ENCODE data around the gene ENOX1.

ENOX1 gene

DNA sequence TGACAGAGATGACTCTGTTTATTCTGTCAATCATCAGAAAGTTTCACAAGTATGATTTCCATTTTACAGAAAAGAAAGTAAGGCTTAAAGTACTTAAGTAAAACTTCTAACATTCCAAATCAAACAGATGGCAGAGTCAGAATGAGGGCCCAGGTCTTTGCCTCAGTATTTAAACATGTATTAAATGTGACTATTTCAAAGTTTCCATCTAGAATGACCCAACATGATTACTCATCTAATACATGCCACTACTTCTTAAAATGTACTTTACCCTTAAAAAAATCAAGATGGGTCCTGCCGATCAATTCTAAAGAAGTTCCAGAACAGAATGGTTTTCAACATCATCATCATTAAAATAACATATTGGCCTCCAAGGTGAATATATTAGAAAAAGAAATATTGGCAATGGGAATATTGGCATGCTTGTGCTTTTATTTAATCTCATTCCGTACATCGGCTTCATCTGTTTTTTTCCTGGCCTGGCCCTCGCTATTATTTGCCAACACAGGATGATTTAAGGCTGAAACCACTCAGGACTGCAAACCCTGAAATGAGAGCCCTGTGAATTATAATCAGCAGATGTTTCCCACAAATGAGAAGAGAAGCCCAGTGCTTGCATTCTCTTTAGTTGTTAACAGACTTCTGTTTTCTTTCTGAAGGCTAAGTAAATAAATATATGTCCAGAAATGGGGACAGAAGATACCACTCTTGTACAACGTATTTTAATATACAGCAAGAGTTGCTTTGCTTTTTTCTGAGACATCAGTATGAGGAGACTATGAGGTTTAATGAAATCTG is 423.4 kb downstream of the ENOX1 start:
- H3K4me3 ChIP-seq (ENCODE audit: low read depth, low read length) = no peak overlapping the region
- no peak for DNase-seq (ENCODE audit: low read depth)
- TF ChIP-seq, protein P1, sequence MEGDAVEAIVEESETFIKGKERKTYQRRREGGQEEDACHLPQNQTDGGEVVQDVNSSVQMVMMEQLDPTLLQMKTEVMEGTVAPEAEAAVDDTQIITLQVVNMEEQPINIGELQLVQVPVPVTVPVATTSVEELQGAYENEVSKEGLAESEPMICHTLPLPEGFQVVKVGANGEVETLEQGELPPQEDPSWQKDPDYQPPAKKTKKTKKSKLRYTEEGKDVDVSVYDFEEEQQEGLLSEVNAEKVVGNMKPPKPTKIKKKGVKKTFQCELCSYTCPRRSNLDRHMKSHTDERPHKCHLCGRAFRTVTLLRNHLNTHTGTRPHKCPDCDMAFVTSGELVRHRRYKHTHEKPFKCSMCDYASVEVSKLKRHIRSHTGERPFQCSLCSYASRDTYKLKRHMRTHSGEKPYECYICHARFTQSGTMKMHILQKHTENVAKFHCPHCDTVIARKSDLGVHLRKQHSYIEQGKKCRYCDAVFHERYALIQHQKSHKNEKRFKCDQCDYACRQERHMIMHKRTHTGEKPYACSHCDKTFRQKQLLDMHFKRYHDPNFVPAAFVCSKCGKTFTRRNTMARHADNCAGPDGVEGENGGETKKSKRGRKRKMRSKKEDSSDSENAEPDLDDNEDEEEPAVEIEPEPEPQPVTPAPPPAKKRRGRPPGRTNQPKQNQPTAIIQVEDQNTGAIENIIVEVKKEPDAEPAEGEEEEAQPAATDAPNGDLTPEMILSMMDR (IDR thresholded peaks at IDR 0.05; ENCODE audit: low read depth, low read length, missing control alignments) = no peak

DNA sequence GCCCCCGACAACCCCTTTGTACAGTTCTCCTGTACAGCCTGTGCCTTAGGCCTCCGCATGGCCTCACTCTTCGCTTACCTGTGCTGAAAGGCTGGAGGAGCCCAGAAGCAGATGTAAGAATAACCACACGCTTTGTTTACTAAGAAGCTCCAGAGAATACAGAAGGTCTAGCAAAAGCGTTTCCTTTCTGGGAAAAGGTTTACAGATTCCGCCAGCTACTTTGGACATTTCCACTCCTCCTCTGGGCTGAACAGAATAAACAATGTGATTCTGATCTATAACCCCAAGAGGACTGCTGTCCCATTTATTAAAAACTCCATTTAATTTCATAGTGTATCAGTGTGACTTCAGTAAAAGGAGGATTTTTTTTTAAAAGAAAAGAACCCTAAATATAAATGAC is 424.2 kb downstream of the ENOX1 start:
- DNase-seq (ENCODE audit: low read depth) = no peak
- no peak overlapping the region for H3K4me3 ChIP-seq (ENCODE audit: low read depth, low read length)
- TF ChIP-seq, protein P1 (IDR thresholded peaks at IDR 0.05; ENCODE audit: low read depth, low read length, missing control alignments) = no peak

DNA sequence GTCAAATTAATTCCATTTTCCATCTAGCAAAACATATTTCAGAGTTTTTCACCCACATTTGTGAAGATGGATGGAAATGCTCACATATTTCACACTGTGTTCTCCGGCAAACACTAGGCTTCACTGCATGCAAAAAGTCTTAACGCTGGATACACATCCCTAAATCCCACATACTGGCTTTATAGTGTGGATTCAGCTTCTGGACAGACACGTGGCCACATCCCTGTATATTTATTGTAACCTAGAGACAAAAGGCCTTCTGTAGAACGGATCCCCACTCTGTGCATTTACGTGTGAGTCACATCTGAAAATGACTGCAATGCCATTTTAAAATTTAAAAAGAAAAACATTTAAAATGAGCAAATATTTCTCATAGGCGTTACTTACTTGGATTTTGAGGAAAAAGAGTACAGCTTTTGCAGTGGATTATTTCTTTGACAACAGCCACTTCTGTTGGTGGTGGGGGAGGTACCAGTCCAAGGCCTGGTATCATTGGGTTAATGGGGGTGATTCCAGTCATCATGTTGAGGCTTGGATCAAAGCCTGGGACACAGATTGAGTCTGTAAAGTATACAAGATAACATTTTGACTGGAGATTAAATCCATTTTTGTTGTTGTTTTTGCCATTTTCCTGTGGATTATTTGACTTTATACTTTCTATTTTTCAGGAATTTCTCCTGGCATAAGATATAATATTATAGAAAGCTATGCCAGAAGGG is 425.7 kb downstream of the ENOX1 start:
- no peak for DNase-seq (ENCODE audit: low read depth)
- TF ChIP-seq, protein P1 (IDR thresholded peaks at IDR 0.05; ENCODE audit: low read depth, low read length, missing control alignments) = no peak
- H3K4me3 ChIP-seq (ENCODE audit: low read depth, low read length) = no peak overlapping the region

DNA sequence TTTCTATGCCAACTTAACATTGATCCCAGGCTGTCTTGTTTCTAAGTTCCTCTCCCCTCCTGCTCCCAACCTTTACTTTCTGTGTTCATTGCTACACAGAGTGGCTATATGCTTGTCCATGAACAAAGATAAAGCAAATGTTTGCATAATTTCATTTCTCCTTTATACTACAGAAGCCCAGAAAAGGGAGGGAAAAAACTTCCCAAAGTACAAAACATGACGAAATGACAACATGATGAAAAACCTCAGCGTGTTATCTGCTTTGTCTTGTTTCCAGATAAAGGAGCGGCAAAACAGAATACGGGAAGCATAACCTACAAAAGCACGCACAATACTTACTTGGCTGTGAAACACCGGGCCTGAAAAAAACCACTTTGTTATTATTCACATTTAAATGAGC is 426.6 kb downstream of the ENOX1 start:
- TF ChIP-seq, protein P1 (IDR thresholded peaks at IDR 0.05; ENCODE audit: low read depth, low read length, missing control alignments) = no peak
- no peak overlapping the region for H3K4me3 ChIP-seq (ENCODE audit: low read depth, low read length)
- no peak for DNase-seq (ENCODE audit: low read depth)

DNA sequence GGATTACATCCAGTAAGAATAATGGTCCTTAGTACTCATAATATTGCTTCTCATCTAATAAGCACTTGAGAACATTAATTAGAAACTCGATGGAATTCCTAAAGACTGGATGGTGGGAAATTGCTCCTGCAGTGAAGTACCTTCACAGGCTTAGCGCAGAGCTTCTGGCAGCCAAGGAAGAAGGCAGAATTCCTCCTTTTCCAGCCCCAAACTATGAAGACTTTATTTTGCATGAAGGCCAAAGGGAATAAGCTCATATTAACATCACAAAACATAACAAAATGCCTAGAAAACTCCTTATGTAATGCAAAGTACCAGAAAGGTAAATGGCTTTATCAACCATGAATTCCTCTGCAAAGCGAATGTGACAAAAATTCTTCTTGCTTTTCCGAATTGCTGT is 427.2 kb downstream of the ENOX1 start:
- H3K4me3 ChIP-seq (ENCODE audit: low read depth, low read length) = no peak overlapping the region
- no peak for DNase-seq (ENCODE audit: low read depth)
- TF ChIP-seq, protein P1 (IDR thresholded peaks at IDR 0.05; ENCODE audit: low read depth, low read length, missing control alignments) = no peak

DNA sequence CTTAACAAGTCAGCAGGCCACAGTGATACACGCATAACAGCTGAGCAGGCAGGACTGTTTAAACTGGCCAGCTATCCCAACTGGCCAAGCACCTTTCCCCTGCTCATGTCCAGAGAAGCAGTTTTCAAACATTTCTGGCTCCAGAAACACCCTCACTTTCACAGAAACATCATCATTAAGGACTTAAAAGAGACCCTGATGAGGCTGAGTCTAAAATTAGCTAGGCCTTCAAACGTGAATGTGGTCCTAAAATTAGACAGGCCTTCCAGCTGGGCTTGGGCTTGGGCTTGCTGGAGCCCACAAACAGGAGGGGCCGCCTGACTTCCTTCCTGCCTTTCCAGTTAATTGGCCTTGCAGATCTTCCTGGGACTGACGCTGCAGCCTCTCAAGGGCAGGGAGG is 429.2 kb downstream of the ENOX1 start:
- TF ChIP-seq, protein P1 (IDR thresholded peaks at IDR 0.05; ENCODE audit: low read depth, low read length, missing control alignments) = no peak
- H3K4me3 ChIP-seq (ENCODE audit: low read depth, low read length) = no peak overlapping the region
- DNase-seq (ENCODE audit: low read depth) = no peak

All from GM12864 (cell line).